ENCODE data around the gene PCBP4. TPM values are rescaled to one million over a fixed set of nuclear protein-coding genes. Genes with fewer than 3 reads are reported as not detected.

The PCBP4 gene
- polyA plus RNA-seq (2012; ENCODE audit: insufficient read depth, insufficient read length): 39.1 TPM

DNA sequence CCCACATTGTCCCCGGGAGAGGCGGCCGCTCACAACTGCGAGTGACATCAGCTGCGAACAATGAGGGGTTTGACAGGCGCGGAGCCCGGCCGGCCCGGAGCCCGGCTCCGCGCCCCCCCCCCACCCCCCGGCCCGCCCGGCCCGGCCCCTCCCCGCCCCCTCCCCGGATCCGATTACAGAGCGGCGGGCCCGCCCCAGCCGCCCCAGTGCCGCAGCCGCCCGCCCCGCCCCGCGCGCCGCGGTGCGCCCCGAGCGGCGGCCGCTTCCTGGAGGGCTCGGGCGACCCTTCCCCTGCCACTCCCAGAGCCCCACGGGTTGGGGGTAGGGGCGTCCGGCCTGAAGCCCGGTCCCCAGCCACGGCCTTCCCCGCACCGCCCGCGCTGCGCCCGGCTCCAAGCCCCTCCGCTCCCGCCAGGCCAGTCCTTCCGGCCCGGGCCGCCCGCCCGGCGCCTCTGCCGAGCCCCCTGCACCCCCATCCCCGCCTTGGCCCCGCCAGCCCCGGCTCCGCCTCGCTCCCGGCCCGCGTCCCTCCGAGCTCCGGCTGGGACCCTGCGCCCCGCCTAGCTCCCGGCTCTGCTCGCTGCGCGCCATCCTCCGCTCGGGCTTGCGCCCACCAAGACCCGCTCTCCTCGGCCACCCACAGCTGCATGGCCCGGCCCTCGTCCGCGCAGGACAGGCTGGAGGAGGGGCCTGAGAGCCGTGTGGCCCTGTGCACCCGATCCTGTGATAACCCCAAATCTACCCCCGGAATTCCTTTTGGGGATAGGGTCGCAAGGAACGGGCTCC, at the start of gene PCBP4:
Gene PCBP4, minus strand, starts transcription at position 71 of the 786 bp plus-strand sequence. CDS start 6,214 bp downstream, outside the sequence.
- DNase-seq (ENCODE audit: low read depth, low spot score): no peak
- peak within 1 kb of the TSS; percentile 57 for H3K4me3 ChIP-seq (ENCODE audit: low read length)

DNA sequence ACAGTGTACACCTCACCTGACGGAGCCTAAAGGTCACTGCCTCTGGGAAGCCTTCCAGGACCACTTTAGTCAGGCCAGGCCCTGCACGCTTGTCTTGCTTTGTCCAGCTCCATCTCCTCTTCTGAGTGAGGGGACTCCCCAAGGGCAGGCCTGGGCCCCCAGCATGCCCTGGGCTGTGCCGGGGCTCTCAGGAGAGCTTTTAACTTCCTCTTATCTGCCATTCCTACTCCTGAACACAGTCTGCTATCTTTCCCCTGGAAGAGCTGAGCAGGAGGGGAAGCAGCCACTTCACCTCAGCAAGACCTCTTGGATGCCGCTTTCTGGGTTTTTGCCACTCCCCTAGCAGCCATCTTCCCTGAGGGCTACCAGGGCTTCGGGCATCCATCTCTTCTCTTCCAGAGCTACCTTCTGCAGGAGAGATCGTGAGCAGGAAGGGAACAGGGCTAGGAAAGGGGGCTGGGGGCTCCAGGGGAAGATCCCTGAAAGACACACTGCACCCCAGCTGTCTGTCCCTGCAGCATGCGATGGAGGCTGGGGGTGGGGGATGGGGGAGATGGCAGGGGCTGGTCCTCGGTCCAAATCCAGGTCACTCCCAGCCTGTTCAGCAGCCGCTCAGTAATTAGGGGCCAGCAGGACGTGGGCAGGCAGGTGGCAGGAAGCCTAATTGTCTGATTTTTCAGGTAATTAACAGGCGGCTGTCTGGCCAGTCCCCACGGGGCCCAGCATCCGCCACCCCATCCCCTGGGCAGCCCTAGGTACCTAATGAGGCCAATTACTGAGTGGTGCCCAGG, 48.4 kb upstream of the PCBP4 start:
- DNase-seq (ENCODE audit: low read depth, low spot score): no peak
- no peak overlapping the region for H3K4me3 ChIP-seq (ENCODE audit: low read length)

DNA sequence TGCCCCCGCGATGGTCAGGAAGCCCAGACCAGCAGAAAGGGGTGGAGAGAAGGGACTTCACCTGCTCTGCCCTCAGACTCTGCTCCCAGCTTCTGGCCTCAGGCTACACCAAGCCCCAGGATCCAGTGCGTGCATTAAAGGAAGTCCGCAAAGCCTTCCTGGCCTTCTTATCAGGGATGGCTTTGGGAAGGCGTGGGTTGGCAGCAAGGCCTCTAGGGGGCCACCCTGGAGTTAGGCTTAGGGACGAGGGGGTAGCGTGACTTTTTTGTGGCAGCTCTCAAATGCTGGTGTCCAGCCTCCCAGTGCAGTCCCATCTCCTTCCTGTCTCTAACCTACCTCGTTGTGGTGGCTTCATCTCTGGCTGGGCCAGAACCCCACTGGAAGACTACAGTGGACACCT, 47.4 kb upstream of the PCBP4 start:
- DNase-seq (ENCODE audit: low read depth, low spot score): no peak
- no peak overlapping the region for H3K4me3 ChIP-seq (ENCODE audit: low read length)

DNA sequence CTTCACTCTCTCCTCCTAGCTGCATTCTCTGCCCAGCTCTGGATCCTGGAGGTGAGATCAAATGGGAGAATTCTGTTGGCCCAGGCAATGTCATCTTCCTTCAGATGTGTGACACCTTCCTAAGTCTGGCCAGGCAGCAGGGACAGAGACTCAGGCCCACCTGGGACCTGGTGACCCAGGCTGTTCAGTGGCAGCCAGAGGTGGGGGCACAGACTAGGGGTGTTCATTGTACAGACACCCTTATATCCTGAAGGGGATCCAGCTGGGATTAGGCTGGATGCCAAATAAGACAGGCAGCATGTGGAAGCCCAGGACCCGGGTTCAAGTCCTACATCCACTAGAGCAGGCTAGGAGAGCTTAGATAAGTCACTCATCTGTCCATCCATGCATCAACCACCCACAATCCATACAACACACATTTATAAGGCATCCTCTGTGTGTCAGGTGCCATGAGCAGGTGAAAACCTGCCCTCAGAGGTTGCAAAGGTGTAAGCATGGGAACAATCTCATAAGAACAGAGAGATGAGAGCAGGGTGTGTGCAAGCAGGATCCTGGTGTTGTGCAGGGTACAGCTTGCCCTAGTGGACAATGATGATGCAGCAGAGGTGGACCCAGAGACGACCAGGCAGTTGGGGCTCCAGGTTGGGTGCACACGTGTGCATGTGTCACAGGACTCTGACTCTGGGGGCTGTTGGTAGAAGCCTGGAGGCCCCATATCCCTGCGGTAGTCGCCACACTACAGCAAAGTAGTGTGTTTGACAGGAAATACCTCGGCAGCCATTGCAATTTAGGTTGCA, 46.7 kb upstream of the PCBP4 start:
- H3K4me3 ChIP-seq (ENCODE audit: low read length): no peak overlapping the region
- no peak for DNase-seq (ENCODE audit: low read depth, low spot score)

DNA sequence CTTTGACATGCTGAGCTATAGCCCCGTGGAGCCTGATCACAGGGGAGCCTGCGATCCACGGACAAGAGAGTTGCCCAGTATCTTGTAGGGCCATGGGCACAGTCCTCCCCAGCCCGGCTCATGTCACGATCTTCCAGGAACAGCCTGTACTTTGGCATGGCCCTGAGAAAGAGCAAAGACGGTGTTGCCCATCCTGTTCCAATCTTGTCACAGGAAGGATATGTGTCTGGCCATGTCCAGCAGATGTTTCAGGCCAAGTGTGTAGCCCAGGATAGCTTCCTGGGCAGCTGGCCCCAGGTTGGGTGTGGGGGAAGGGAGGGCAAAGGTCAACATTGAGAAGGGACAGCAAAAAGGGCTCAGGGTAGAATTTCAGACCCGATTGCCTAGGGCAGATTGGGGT, 45.4 kb upstream of the PCBP4 start:
- no peak overlapping the region for H3K4me3 ChIP-seq (ENCODE audit: low read length)
- DNase-seq (ENCODE audit: low read depth, low spot score): no peak

DNA sequence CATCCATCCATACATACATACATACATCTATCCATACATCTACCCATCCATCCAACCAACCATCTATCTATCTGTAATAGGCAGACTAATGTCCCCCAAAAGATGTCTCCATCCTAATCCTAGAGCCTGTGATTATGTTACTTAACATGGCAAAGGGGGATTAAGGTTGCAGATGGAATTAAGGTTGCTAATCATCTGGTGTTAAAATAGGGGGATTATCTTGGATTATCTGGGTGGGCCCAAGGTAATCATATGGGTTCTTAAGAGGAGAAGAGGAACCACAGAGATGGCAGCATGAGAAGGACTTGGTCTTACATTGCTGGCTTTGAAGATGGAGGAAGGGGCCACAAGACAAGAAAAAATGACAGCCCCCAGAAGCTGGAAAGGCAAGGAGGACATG, 43.2 kb upstream of the PCBP4 start:
- H3K4me3 ChIP-seq (ENCODE audit: low read length): no peak overlapping the region
- no peak for DNase-seq (ENCODE audit: low read depth, low spot score)

DNA sequence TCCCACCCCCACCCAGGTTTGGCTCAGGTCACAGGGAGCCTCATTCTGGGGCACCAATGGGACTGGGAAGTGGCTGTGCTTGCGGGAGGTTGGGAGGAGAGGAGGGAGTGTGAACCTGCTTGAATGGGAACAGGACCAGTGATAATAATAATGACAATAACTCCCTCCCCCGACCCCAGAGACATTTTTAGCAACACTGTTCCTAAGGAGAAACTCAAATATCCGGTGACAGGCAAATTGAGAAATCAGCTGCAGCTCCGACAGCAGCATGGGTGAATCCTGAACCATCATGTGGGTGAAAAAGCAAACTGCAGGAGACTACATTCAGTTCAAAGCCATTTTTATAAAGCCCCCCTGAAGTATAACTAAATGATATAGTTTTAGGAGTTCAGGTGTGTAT, 40.0 kb upstream of the PCBP4 start:
- H3K4me3 ChIP-seq (ENCODE audit: low read length): no peak overlapping the region
- no peak for DNase-seq (ENCODE audit: low read depth, low spot score)

DNA sequence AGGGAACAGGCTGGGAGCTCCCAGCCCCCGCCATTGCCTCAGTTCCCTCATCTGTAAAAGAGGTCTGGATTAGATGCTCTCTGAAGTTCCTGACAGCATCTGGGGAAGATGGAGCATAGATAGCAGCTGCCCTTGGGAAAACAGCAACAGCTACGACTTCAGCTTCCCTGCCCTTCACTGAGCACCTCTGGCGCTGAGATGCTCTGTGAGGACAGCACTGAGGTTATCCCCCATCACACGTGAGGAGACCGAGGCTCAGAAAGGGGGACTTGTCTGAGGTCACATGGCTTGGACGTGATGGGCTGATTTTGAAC, 39.5 kb upstream of the PCBP4 start:
- no peak overlapping the region for H3K4me3 ChIP-seq (ENCODE audit: low read length)
- DNase-seq (ENCODE audit: low read depth, low spot score): no peak

DNA sequence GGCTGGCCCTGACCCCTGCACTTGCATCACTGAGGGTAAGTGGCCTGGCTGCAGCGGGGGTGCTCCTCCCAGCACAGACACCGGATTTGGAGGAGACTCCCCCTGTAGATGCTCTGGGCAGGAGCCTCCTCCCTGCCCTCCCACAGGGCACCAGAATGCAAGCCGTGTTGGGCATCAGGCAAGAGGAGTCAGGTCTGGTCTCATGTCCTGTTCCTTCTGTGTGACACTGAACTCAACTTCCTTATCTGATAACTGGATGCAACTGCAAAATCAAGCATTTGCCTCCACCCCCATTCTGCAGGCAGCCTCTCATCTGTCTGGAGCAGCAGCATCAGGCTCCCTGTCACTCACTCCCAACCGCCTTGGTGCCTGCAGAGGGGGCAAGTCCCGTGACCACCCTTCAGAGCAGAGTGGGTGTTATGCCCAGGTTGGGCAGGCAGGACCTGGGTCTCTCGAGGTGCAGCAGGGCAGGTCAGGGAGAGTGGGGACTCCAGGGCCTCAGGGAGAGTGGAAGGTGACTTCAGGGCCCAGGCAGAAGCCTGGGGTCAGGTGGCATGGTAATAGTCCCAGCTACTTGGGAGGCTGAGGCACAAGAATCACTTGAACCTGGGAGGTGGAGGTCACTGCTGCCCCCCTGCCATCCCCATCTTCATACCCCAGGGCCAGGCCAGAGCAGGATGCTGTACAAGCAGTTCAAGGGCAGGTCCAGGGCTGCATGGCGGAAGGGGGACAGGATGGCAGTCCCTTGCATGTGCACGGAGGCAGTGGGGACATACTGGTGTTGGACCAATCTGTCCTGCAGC, 39.0 kb upstream of the PCBP4 start:
- no peak overlapping the region for H3K4me3 ChIP-seq (ENCODE audit: low read length)
- DNase-seq (ENCODE audit: low read depth, low spot score): no peak

DNA sequence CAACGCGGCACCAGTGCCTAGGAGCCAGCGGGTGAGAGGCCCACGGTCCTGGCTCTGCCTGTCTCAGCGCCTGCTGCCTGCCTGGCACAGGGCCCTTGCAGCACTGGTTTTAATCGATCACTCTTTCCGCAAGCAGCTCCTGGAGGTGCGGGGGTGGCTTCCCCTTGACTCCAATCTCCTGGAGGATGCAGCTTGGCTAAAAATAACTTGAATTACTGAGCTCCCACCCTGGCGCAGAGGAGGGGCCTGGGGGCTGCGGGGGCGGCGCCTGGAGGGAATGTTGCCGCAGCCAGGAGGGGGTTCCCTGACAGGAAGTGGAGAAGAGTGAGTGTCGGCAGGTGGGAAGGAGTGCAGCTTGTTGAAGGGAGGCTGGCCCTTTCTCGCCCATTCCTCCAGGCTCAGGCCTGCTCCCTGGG, 38.3 kb upstream of the PCBP4 start:
- no peak overlapping the region for H3K4me3 ChIP-seq (ENCODE audit: low read length)
- DNase-seq (ENCODE audit: low read depth, low spot score): no peak

DNA sequence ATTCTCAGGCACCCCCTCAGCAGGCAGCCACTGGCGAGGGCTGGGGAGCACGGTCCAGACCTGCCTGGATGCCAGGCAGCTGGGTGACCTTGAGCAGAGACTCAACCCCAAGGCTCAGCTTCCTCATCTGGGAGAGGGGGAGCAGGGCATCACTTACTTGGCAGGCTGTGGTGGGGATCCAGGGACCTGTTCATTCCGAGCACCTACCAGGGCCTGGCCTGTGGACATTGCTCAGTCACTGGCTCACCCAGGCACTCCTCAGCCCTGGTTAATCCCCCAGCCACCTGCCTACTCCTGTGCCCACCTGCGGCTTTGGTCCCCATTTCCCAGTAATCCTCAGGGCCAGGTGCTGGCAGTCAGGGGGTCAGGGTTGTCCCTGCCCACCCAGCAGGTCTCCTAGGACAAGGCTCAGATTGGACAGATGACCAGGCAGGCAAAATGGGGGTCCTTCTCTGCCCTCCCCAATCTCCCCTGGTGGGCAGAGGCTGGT, 37.7 kb upstream of the PCBP4 start:
- DNase-seq (ENCODE audit: low read depth, low spot score): no peak
- no peak overlapping the region for H3K4me3 ChIP-seq (ENCODE audit: low read length)

DNA sequence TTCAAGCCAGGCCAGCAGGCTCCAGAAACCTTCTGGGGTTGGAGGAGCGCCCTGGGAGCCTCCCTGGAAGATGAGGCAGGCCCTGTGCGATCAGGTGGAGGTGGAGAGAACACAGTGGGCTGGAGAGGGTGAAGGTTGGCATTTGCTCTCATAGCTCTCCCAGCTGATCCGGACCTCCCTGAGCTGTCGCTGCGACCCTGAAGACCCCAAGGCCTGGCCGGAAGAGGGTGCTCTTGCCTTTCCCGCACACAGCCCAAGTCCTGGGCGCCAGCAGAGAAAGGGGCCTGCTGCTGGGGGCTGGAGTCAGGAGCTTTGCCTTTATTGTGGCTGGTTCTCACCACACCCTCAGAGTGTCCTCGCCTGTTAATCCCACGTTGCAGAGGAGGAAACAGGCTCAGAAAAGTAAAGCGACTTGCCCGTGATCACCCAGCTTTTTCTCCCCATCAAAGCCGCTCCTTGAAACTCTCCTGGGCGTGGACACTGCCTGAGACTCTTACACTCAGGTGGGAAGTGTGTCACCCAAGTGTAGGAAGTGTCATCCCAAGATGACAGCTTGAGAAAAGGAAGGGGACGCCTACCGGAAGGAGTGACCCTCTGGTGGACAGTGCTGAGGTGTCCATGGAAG, 37.0 kb upstream of the PCBP4 start:
- no peak overlapping the region for H3K4me3 ChIP-seq (ENCODE audit: low read length)
- no peak for DNase-seq (ENCODE audit: low read depth, low spot score)

DNA sequence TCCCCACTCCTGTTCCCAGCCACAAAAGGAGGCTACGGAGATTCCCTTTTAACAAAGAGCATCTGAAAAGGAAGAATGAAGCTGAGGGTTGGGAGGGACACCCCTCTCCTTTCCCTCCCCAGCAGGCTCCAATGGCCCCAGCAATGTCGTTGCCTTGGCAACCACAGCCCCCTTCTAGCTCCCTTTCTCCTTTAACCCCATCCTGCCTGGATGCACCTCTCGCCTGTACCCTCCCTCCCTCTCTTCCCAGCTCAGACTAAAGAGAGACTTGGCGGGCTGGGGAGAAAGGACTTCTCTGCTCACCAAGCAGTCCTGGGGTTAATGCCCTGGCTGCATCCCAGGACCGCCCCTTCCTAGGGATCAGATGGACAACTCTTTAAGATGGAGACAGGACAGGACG, 35.5 kb upstream of the PCBP4 start:
- H3K4me3 ChIP-seq (ENCODE audit: low read length): no peak overlapping the region
- DNase-seq (ENCODE audit: low read depth, low spot score): no peak

DNA sequence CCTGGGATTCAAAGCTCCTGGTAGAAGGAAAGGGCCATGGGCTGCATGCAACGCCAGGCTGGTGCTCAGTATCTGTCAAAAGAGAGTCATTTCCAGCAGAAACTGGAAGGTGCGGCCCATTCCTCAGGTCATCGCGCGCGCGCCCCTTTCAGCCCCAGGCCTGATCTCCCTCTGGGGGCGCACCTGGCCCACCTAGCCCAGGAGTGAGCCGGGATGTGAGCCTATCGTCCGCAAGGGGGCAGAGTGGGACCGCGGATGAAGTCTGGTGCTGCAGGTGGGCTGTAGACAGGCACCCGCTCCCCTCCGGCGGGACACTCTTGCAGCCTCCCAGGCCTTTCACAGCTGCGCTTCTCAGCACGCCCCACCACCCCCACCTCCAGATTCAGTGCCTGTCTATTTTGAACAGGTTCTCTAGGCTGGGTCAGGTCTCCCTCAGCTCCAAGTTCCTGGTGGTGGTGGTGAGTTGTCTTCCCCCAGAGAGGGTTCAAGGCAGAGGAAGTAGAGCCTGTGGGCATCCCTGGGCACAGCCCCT, 34.3 kb upstream of the PCBP4 start:
- H3K4me3 ChIP-seq (ENCODE audit: low read length): no peak overlapping the region
- DNase-seq (ENCODE audit: low read depth, low spot score): peak; percentile 82

DNA sequence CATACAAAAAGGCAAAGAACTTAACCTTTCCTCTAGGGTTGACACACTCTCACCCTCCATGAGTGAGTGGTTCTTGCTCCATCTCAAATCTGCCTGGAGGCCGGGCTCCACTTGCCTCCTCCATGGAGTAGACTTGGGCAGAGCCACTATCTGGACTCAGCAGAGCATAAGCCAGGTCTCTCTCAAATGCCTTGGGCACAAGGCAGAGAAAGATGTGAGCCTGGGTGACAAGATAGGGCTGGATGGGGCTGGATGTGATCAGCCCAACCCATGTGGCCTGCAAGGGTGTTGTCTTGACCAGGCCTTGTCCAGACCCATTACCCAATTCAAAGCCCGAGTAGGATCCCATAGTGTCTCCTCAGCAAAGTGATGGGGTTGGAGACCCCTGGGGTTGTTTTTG, 32.6 kb upstream of the PCBP4 start:
- H3K4me3 ChIP-seq (ENCODE audit: low read length): no peak overlapping the region
- no peak for DNase-seq (ENCODE audit: low read depth, low spot score)

DNA sequence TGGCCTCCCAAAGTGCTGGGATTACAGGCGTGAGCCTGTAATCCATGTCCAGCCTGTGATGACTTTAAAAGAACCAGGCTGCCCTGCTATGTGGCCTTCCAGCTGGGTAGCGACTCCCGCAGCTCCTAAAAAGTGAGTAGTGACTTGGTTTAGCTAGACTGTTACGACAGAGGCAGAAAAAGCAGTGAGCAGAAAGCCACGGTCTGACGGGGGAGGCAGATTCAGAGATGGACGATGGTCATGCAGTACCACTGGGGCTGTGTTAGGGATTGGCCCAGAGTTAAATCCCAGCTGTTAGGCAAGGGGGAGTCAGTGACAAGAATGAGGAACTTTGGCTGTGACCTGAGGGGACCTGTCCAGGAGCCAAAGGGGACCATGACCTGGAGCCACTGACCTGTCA, 31.5 kb upstream of the PCBP4 start:
- no peak for DNase-seq (ENCODE audit: low read depth, low spot score)
- no peak overlapping the region for H3K4me3 ChIP-seq (ENCODE audit: low read length)

DNA sequence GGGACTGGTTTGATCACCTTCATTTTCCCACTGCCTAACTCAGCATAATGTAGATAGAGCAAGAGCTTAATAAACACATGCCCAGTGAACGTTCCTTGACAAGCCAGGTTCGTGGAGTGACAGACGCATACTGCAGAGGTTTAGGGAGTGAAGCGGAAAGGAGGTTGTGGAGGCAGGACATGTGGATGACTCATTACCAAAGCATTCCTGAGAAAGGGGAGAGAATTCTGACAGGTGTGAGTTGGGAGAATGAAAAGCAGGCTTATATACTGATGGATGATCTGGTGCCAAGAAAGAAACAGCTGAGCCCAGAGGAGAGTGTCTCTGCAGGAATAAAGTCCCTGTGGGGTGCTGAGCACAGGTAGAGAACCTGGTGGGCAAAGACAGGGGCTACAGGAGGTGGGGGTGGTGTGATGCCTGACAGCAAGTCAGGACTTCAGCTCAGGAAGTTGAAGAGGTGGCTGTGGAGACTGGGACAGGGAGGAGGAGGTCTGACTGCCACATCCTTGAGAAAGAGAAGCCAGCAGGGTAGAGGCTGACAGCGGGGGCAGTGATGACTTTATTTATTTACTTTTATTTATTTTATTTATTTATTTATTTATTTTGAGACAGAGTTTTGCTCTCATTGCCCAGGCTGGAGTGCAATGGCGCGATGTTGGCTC, 30.8 kb upstream of the PCBP4 start:
- no peak for DNase-seq (ENCODE audit: low read depth, low spot score)
- H3K4me3 ChIP-seq (ENCODE audit: low read length): no peak overlapping the region

DNA sequence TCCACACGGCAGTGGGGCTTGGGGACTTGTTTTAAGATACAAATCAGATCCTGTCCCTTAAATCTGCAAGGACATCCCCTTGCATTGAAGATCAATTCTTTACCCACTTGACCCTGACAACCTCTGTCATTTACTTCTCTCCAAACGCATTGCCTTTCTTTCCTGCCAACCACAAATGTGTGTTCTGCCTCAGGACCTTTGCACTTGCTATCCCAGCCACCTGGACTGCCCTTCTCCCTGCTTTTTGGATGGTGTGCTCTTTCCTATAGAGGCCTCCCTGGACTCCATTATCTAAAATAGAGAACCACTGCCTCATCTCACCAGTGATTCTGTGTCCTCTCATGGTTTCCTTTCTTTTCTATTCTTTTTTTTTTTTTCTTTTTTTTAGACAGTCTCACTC, 29.9 kb upstream of the PCBP4 start:
- no peak overlapping the region for H3K4me3 ChIP-seq (ENCODE audit: low read length)
- DNase-seq (ENCODE audit: low read depth, low spot score): no peak
